GM19397 (cell line): ENCODE results near the gene GRIK3.

ENCODE experiments used
- ATAC-seq: cut with Tn5 transposase; IDR thresholded peaks from one replicate; pipeline ENCODE4 v1.9.1; 2021; ENCODE audit warnings: mild to moderate bottlenecking, moderate library complexity; ENCODE audit not compliant: unreplicated experiment

GRIK3 gene

GRCh38 chr1:37047542-37047941, 13.2 kb upstream of the GRIK3 start:
- no peak for ATAC-seq

DNA sequence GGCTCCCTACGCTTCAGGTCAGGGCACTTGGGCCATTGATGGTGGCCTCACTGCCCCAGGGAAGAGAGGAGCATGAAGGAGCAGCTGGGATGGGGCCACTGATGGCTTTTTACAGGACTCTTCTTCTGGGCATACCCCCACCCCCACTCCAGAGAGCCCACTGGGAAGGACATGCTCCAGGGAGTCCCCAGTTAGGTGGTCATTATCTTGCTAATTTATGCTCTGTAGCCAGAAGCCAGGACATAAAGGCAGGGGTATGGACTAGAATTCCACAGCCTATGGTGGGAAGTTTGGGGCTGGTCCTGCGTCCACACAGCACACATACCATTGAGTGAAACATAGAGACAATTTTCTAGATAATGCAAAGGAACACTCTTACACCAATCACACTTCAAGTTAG, 8.8 kb upstream of the GRIK3 start:
- ATAC-seq = no peak

DNA sequence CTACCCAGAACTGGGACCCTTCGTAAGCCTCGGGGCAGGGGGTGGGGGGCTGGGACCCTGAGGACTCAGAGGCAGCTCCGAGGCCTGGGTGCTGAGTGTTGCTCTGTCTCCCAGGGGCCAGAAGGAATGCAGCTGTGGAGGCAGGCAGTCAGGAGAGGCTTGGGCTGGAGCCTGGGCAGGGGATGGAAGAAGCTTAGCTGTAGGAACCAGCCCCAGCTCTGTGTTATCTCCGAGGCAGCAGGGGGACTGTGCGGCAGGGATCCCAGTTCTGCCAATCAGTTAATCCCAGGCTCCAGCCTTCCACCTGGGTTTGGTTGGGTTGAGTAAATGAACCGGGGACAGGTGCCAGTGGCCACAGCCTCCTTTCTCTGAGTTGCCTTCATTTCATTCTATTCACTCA, 8.2 kb upstream of the GRIK3 start:
- no peak for ATAC-seq

DNA sequence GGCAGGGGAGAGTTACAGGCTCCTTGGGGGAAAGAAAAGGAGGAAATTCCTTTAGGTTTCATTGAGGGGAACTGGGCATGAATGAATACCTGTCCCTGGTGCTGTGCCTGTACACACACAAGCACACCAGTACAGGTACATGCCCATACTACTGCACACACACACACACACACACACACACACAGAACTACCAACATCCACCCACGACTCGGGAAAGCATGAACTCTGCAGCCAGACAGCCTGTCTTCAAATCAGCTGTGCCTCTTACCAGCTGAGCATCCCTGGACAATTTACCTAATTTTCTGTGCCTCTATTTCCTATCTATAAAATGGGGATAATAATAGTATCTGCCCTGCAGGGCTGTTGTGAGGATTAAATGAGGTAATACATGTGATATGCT, 7.2 kb upstream of the GRIK3 start:
- ATAC-seq = no peak

DNA sequence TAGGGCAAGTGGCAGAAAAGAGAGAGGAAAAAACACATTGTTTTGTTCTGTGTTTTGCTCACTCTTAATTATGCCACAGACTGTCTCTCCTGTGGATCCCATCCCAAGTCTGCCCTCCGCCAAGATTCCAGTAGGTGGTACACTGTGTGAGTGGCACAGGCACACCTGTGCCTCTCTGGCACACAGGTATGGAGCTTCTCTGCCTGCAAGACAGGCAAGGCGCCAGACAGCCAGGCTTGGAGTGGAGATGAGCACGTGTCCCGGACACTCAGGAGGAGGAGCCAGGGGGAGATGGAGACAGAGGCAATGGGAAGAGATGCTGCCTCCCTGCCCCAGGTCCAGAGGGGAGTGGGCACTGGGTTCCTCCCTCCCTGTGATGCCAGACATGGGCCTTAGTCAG, 6.5 kb upstream of the GRIK3 start:
- no peak for ATAC-seq

DNA sequence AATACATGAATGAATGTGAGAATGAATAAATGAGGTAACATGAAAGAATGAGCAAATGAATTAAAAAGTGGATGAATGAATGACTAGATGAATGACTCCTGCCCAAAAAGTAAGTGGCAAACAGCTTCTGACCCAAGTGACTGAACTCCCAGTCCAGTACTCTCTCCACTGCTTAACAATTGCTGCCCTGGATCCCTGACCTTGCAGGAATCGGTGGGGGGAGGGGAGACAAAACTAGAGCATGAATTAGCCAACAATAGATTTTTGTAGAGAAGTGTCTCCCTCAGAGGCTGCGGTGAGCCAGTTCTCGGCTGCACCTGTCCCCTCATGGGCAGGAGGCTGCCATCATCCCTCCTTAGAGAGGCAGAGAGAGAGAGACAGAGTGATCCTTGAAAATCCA, 5.9 kb upstream of the GRIK3 start:
- ATAC-seq = no peak

DNA sequence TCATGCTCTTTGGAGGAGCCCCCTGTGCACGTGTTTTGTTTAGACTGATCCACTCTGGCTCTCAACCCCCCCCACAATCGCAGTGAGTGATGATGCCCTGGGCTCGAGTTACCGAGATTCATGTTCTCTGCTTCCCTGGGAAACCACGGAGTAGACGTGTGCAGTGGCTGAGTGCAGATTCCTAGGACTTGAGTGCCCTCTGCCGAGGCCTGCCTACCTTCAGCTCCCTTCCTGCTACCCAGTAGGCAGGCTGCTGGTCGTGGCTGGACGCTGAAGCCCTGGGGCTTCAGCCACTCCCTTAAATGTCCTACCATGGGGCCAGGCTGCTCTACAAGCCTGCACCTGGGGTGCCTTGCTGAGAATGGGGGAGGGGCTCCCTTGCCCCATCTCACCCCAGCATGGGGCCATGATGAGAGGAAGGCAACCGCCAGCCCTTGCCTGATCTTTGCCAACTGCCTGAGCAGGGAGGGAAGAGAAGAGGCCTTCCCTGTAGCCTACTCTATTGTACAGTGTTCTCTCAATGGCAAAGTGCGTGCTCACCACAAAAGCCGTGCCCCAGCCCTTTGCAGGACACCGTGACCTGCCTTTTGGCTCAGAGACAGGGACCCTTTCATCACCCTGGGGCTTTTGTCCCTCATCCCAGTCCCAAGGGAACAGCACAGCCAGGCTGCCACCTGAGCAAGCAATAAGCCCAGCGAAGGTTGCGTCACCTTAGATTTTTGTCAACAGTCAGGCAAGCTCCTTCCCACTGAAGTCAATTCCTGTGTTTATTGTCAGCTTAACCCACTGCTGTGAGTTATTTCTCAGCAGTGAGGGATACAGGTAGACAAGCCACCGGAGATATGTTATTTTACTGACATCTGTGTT, 4.1 kb upstream of the GRIK3 start:
- no peak for ATAC-seq

- no peak for ATAC-seq
Measured at GRCh38 chr1:37037690-37038089, 3.4 kb upstream of the GRIK3 start.

- ATAC-seq = no peak
Measured at GRCh38 chr1:37036667-37037053, 2.3 kb upstream of the GRIK3 start.

GRCh38 chr1:37035796-37036666, 1.7 kb upstream of the GRIK3 start:
- ATAC-seq = no peak

DNA sequence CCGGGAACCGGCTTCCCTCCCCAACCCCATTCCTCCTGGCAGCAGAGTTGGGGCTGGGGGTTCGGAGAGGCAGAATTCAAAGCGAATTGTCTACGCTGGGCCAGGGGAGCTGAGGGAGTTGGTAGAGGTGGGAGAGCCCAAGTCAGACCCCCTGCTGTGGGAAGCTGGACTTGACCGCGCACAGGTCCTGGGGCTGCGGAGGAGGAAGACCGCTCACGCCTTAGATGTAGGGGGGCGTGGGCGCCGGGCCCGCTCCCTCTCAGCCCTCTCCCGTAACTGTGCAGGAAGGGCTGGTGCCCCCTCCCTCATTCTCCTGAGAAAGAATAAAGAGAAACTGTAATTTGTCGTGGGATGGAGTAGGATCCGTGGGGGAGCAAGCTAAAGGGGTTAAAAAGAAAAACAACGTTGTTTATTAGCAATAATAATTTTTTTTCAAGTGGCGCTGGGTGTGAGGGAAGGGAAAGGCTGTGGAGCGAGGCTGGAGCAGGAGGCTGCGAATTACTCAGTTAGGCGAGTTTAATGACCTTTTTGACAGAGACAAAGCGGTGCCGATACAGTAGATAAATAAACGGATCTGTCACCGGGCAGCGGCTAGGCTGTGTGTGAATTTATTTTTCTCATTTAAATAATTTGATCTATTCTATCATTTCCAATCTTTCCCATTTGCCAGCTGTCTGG, 838 bp upstream of the GRIK3 start:
- no peak for ATAC-seq

DNA sequence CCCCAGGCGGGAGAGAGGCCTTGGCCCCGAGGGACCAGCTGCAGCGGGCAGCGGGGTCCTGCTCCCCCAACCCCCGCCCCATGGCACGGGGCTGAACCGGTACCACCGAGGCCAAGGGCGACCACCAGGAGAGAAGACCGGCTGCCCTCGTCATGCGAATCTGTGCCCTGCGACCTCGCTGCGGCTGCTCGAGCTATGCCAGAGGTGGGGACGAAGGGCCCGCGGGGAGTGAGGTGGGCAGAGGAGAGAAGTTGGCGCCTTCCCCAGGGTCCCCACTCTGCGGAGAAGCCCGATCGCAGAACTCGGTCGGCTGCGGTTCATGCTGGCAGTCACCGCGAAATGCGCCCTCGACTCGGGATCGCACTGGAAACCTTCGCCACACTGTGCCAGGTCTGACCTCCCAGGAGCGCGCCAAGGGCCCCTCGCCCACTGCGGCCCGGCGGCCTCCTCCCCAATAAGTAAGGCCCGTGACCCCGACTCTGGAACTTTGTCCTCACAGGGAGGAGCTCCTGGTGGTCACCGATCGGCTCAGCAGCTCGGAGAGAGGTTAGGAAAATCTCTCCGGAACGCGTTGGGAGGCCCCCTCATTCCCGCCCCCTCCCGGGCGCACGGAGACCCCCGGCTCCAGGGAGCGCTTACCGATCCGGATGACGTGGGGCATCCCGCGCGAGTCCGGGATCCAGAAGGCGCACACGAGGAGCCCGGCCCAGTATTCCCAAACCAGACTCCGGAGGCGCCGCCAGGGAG, 787 bp downstream of the GRIK3 start:
- ATAC-seq = no peak

DNA sequence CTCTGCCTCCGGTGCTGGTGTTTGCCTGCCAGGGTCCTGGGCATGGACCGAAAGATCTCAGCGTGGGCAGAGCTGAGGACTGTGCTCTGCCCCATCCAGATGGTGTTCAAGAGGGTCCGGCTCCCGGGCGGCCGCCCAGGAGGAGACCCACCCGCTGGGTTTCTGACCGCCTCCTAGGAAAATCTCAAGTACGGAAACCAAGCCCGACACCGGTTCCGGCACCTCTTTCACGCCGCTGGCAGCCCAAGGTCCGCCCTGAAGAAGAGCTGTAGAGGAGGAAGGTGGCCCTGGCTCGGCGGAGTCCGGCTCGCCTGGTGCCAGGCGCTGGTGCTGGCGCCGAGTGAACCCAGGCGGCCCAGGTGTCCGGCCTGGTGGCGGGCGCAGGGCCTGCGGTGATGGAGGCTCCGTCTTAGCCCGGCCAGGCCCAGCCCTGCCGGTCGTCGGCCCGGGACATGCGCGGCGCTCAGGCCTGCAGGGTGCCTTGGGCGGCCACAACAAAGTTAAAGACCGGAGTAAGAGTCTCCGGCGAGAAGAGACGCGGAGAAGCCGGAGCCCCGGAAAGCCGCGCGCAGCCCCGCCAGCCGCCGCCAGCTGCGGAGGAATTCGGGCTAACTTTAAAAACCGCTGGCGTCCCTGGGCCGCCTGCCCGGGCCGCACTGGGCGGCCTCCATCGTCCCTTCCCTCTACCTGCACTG, 1.5 kb downstream of the GRIK3 start:
- ATAC-seq = no peak

GRCh38 chr1:37031871-37032270, 2.4 kb downstream of the GRIK3 start:
- no peak for ATAC-seq

DNA sequence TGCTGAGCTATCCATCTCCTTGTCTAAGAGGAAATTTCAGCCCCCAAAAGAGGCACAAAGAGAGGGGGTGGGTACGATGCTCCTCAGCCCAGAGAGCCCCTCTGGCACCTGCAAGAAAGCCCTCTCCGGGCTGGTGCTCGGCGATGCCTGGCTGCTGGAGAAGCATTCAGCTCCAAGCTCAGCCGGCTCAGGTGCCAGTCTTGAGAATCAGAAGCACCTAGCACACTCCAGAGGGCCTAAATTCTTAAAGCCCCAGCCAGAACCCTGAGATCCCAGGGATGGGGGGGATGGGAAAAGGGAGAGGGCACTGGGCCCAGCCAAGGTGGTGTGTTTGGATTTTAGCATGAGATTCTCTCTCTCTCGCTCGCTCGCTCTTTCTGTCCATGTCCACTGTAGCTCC, 2.9 kb downstream of the GRIK3 start:
- no peak for ATAC-seq

DNA sequence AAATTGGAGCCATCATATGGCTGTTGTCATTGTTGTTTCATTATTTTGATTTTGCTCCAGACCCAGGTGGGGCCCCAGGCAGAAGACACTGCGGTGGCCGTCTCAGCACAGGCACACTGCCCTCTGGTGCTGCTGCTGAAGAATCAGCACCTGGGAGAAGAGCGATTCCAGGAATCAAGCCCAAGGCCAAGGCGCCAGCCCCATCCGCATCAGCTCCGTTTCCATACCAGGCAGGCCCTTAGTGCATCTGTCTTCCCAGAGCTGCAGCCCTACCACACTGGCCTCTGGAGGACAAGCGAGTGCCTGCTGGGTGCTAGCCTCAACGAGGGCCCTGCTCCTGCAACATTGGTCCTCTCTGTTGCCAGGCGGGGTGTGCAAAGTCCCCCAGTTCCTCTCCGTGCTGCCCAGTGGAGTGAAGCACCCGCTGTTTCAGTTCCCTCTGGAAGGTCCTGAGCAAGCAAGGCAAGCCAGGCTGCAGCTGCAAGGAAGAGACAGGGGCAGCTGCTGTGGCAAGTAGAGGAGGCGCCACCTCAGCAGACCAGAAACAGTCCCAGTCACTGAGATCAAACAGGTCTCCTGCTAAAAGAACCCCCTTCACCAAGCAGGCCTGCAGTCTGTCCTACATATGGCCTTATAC, 5.2 kb downstream of the GRIK3 start:
- ATAC-seq = no peak

DNA sequence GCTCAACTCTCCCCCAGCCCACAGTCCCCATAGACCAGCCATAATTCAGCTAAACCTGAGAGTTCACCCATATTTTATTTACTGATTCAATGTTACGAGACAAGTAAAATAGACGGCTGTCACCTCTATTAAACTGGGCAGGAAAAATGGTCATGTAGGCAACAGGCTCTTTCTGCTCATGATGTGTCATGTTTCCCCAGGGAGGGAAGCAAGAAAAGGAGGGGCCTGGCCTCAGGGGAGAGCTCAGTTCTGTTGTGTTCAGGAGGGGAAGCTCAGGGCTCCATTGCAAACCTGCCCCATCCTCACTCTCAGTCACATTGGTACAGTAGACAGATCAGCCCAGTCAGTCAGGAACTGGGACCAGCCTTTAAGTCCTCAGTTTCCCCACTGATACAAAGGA, 12.8 kb downstream of the GRIK3 start:
- ATAC-seq = no peak

GRCh38 chr1:37020653-37021277, 13.6 kb downstream of the GRIK3 start:
- no peak for ATAC-seq

- ATAC-seq = no peak
Measured at GRCh38 chr1:37018510-37018909, 15.8 kb downstream of the GRIK3 start.
